GM04503 (cell line): ENCODE measurements around the gene ATF7IP2.
A peak's percentile ranks its signal among the peaks of the same experiment; 100 is the strongest.

Experiments
- DNase-seq: peaks from one replicate; pipeline ENCODE4 v3.0.0-alpha.2; 2012; ENCODE audit warnings: low read depth

ATF7IP2 gene

DNA sequence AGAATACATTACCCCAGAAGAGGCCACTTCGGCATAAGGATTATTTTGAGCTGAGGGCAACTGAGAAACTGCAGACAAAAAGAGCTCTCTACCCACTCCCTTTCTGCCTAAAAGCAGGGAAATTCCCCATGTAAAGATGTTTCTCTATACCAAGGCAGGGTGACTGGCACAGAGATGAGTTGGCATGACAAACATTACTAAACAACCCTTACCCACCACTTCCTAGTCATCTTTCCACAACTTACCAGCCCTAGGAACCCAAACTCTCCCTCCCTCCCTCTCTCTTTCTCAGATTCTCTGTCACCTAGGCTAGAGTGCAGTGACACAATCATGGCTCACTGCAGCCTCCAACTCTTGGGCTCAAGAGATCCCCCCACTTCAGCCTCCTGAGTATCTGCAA is 126.0 kb downstream of the ATF7IP2 start:
- DNase-seq: no peak

DNA sequence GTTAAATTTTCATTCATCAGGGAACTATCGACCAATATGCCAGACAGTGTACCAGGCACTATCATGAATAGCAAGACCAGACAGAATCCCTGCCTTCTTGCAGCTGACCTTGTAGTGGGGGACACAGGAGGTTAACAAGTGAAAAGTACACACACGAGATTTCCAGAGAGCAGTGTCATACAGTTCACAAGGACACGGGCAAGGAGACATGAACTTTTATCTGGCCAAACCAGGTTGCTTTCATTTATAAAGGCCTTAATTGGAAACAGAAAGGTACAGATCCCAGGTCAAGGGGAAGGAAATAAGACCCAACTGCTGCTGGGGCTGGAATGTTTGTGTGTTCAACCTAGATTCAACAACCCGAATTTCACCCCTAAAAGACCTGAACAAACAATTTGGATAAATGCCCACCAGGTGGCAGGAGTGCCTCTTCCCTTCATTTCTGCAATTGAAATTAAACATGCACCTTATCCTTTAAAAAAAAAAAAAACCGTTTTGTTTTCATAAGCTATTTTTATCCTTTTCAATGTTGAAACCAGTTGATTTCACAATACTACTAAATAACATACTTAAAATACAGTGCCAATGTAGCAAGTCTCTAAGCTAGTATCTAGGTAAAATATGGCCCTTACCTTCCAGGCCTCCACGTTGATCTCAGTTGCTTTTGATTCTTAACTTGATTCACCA is 128.7 kb downstream of the ATF7IP2 start:
- peak; percentile 27 for DNase-seq

DNA sequence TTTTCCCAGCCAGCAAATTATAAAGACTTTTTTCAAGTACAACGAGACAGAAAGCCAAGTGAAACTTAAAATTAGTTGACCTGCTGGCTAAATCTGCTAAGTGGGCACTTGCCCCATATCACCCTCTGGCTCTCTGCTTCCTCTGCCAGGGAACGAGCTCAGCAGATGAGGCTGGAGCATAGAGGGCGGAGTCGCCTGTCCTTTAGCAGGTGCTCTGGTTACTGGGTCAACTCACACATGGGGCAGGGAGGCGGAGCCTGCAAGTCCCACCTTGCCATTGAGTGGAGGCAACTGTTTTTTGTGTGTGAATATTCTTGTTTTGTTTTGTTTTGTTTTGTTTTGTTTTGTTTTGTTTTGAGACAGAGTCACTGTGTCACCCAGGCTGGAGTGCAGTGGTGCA is 132.0 kb downstream of the ATF7IP2 start:
- DNase-seq: no peak

DNA sequence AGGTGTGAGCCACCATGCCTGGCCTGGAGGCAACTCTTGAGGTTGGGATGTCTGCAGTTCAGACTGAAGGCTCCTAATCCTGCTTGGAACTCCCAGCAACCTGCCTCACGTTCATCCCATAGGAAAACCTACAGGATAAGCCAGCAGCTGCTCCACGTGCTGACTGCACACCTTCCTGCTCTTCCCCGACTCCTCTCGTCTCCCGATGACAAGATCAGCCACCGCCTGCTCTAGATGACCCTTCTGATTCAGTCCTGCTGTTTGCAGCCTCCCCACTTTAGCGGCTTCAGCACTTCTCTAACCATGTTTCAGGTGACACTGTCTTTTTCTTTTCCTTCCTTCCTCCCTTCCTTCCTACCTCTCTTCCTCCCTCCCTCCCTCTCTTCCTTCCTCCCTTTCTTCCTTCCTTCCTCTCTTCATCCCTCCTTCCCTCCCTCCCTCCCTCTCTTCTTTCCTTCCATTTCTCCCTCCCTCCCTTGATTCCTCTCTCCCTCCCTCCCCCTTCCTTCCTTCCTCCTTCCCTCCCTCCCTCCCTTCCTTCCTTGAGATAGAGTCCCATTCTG is 132.7 kb downstream of the ATF7IP2 start:
- DNase-seq: no peak

DNA sequence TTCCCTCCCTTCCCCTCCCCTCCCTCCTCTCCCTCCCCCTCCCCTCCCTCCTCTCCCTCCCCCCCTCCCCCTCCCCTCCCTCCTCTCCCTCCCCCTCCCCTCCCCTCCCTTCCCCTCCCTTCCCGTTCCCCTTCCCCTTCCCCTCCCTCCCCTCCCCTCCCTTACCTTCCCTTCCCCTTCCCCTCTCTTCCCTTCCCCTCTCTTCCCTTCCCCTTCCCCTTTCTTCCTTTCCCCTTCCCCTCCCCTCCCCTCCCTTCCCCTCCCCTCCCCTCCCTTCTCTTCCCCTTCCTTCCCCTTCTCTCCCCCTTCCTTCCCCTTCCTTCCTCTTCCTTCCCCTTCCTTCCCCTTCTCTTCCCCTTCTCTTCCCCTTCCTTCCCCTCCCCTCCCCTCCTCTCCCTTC is 133.4 kb downstream of the ATF7IP2 start:
- DNase-seq: no peak

DNA sequence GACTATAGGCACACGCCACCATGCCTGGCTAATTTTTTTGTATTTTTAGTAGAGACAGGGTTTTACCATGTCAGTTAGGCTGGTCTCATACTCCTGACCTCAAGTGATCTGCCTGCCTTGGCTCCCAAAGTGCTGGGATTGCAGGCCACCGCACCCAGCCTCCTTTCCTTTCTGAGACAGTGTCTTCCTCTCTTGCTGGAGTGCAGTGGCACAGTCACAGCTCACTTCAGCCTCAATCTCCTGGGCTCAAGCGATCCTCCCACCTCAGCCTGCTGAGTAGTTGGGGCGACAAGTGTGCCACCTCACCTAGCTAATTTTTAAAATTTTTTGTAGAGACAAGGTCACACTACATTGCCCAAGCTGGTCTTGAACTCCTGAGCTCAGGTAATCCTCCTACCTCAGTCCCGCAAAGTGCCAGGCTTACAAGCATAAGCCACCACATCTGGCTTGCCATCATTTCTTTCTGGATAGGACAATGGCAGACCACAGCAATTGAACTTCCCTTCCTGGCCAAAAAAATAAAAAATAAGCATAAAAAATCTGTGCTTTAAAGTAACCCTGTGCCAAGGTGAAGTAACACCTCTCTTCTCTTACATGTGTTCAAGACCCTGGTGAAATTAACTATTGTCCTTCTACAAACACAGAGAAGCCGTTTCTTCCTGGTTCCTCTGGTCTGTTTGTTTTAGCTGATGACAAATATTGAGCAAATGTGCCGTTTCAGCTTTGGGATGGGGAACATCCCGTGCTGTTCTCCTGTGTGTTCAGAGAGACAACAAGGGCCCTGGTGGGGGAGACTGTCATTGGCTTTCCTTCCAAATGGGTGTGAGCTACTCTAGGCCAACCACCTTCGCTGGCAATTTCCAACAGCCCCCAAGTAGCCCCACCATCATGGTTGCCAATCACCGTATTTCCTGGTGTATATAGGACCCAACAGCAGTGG is 134.3 kb downstream of the ATF7IP2 start:
- no peak for DNase-seq

DNA sequence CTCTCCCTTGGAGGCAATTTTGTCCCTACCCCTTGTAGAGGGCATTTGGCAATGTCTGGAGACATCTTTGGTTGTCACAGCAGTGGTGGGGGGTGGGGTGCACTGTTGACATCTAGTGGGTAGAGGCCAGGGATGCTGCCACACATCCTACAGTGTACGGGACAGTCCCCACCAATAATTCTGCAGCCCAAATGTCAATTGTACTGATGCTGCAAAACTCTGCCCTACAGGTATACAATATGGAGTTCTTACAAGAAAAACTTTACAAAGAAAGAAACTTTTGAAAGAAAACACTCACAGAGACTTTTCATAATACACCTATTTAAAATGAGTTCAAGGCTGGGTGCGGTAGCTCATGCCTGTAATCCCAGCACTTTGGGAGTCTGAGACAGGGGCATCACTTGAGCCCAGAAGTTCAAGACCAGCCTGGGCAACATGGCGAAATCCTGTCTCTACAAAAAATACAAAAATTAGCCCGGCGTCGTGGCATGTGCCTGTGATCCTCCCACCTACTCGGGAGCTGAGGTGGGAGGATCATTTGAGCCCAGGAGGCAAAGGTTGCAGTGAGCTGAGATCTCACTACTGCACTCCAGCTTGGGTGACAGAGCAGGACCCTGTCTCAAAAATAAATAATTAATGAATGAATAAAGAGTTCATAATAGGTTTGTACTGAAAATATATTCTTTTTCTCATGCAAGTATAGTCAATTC is 135.2 kb downstream of the ATF7IP2 start:
- DNase-seq: no peak

DNA sequence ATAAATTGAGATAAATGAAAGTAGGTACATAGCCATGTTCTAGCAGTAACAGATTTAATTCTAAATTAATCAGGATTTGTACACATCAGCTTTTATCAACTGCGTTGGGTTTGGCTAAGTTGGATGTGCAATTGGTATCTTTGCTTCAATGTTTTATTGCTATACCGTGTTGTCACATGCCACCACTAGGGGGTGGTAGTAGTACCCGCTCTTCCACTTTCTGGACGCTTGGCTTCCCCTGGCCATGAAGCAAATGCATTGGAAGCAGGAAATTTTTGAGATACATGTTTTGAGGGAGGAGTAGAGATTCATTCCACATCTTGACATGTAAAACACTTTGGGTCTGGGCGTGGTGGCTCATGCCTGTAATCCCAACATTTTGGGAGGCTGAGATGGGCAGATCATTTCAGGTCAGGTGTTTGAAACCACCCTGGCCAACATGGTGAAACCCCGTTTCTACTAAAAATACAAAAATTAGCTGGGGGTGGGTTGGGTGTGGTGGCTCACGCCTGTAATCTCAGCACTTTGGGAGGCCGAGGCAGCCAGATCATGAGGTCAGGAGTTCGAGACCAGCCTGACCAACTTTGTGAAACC is 135.9 kb downstream of the ATF7IP2 start:
- DNase-seq: no peak

DNA sequence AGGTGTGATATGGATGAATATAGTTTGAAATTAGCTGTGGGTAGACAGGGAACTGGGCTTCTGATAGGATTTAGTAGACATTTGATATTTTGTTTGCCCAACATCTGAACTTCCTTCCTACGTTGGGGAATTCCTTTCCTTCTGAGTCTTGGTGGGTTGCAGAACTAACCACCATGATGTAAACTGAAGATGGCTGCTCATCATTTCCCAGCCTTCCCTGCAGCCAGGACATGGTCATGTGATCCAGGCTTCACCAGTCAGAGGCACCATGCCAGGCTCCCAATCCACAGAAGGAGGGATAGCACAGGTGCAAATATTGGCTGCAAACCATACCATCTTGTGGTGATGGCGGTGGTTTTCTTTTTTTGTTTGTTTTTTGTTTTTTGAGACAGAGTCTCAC is 137.1 kb downstream of the ATF7IP2 start:
- no peak for DNase-seq

DNA sequence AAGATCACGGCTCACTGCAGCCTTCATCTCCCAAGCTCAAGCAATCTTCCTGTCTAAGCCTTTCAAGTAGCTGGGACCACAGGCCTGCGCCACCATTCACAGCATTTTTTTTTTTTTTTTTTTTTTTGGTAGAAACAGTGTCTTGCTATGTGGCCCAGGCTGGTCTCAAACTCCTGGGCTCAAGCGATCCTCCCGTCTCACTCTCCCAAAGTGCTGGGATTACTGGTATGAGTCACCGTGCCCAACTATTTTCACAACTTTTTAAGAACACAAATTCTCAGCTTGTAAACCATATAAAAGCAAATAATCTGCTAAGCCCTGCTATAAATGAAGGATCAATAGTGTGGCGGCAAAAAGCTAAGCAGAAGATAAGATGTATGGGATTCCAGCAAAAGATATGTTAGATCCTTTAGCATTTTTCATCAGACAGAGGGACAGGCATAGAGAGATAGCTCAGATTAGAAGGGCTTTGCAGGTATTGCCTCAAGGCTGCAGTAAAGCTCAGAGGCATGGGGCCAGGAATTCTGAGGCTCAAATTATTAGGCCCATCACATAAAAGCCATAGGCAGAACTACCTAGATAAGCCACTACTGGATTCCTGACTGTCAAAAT is 139.5 kb downstream of the ATF7IP2 start:
- DNase-seq: no peak

DNA sequence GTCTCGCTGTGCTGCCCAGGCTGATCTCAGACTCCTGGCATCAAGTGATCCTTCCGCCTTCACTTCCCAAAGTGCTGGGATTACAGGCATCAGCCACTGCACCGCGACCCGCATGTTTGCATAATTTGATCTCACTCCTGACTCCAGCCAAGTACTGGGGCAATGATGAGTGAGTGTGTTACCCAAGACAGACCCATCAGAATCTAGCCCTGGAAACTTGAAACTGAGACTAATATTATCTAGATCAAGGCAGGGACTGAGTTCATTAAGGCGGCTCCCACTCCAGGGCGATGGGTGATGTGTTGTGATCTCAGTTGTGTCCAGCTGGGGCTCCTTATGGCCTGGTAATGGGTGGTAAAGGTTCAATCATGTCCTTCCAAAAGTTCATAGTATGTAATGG is 141.1 kb downstream of the ATF7IP2 start:
- DNase-seq: no peak

DNA sequence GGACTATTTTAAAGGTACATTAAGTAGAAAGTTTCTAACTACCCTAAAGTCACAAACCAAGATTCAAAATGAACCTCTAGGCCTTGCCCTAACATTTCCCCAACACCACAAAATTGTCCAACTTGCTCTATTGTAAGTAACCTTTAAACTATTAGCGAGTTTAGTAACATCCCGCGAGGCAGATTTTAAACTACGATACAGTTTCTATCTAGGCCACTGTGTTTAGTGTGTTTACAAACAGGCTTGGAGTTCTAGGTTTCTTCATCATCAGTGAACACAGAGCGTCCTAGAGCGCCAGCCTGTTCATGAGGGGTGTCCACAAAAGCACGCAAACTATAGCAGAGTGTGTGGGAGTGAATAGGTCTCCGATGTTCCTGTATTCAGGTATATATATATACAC is 142.8 kb downstream of the ATF7IP2 start:
- DNase-seq: no peak

DNA sequence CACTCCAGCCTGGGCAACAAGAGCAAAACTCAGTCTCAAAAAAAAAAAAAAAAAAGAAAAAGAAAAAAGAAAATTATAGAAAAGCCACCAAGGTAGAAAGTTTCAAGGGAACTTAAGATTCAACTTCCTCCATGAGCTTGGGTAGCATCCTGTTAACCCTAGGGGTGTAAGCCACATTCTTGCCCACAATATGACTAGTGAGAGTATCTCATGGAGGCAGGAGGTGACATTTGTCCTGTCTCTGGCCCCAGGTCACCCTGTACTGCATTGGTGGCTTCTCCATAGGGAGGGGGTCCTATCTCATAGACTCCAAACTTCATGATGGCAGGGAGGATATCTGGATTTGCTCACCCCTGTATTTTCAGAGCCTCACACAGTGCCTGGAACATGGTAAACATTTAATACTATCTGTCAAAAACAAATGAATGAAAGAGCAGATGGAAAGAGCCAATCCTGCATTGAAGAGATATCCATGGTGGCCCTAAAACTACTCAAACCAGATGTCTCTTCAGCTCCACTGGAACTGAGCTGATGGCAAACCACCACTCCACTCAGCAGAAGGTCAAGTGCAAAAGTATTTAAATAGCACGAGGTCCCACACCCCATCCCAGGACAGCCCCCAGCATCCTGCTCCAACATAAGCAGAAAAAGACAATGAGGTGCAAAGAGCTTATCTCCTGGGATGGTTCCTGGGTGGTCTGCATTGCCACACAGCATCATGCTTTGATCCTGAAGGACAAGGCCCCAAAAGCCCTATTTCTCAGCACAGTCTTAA is 144.2 kb downstream of the ATF7IP2 start:
- DNase-seq: no peak

DNA sequence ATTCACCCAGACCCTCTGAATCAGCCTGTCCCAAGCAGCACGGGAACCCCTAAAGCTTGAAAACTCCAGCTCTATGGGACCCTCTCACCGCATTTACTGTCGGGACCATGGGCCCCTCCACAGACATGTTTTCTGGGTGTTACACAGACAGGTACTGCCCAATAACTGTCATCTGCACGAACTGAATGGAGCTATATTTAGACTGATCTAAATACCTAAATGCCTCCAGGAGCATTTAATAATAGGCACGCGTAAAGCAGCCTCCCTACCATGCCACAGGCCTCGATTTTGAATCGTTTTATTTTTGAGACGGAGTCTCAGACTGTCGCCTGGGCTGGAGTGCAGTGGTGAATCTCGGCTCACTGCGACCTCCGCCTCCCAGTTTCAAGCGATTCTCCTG is 144.8 kb downstream of the ATF7IP2 start:
- DNase-seq: no peak

DNA sequence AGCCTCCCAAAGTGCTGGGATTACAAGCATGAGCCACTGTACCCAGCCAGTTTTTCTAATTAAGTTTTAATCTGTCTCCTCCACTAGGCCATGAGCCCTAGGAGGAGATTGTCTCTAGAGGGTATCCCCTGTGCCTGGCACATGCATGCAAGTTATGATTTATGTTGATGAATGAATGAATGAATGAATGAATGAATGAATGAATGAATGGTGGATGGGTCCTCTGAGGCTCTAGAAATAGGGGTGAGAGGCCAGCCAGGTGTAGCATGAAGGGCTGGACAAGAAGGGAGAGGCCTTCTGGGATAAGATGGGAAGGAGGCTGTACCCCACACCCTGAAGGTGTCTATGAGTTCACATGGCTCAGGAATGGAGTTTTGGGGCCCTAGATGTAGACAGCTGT is 145.7 kb downstream of the ATF7IP2 start:
- no peak for DNase-seq
